Activated naive CD4-positive, alpha-beta T cell treated with anti-CD3 and anti-CD28 coated beads for 36 hours (primary cell): Measurements from ENCODE around the gene PLEKHH1. TPM values are rescaled to one million over a fixed set of nuclear protein-coding genes. Genes with fewer than 3 reads are reported as not detected.
A peak's percentile ranks its signal among the peaks of the same experiment; 100 is the strongest.

Experiments used
- CTCF ChIA-PET: fragments of 350-600 bp; sonication (Branson Sonifier 250); formaldehyde crosslinking; loops from one replicate; lab custom pipeline; 2021; ENCODE audit warnings: antibody characterized with exemption; lab: Charles Lee
- DNase-seq: peaks from one replicate; pipeline ENCODE4 v3.0.0-alpha.2; 2020
- H3K27ac Mint-ChIP-seq: one replicate; pipeline ENCODE4 v1.8.0; 2021; ENCODE audit warnings: mild to moderate bottlenecking, mixed read lengths
- H3K27me3 Mint-ChIP-seq: one replicate; pipeline ENCODE4 v1.8.0; 2021; ENCODE audit warnings: low read depth, mixed read lengths
- H3K36me3 Mint-ChIP-seq: one replicate; pipeline ENCODE4 v1.8.0; 2021; ENCODE audit warnings: low read depth, mixed read lengths
- H3K4me1 Mint-ChIP-seq: one replicate; pipeline ENCODE4 v1.8.0; 2021; ENCODE audit warnings: low read depth, mixed read lengths
- H3K4me3 Mint-ChIP-seq: one replicate; pipeline ENCODE4 v1.8.0; 2021; ENCODE audit warnings: mild to moderate bottlenecking, moderate library complexity, mixed read lengths
- H3K9me3 Mint-ChIP-seq: one replicate; pipeline ENCODE4 v1.8.0; 2021; ENCODE audit warnings: mixed read lengths
- intact Hi-C: fragments of 100-400 bp; cut with micrococcal nuclease; formaldehyde crosslinking; loops from one replicate; pipeline ENCODE4 v1.15.1; 2023
- total RNA-seq, 2 experiments: library from RNA; stranded (reverse); gene quantifications; one replicate each; pipeline ENCODE4 v1.2.3, GENCODE V29; 2021

PLEKHH1 gene
- total RNA-seq, 2 experiments from 2014 or later: 2.2 to 2.5 TPM

DNA sequence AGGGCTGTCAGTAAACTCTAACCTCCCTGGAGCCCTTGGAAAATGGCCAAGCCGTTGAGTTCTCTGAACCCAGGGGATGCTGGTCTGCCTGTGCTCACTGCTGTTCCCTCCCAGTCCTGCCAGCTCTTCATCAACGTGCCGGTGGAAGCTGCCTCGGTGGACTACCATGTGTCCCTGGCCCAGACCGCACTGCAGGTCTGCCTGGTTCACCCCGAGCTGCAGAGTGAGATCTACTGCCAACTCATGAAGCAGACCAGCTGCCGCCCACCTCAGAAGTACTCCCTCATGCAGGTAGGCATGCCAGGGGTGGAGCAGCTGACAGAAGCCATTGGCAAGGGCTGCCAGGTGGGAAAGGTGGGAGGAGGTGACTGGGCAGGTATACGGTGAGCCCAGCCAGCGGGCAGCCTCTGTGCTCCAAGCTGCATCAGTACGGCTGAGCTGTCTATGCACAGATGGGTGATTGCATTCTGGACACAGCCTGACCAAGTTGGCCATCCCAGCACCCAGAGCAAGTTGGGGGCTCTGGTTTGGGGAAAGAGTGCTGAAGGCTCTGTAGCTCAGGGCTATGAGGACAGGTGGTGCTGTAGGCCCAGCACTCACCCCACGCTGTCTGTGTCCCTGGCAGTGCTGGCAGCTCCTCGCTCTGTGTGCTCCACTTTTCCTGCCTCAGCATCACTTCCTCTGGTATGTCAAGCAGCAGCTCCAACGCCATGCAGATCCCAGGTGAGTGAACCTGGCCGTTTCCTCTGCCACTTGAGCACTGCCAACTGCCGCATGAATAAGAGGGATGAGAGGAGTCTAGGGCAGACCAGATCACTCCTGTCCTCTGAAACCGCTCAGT lies 45.0 kb downstream of the PLEKHH1 start:
- intact Hi-C loops: no loop called here
- CTCF ChIA-PET: interaction anchor here (0.7 to 3.7 kb wide), 5 partner anchors 10 to 151 kb away, joined by 3 to 19 read pairs (median 12); no protein-coding TSS in a partner anchor
- Mint-ChIP-seq H3K27ac (no peak overlapping the region), H3K4me3 (no peak overlapping the region), H3K9me3 (no peaks in the 10 kb centered on the region), H3K27me3 (no peaks in the 10 kb centered on the region), H3K4me1 (no peaks in the 10 kb centered on the region), H3K36me3 (no peaks in the 10 kb centered on the region)
- DNase-seq: no peak

GRCh38 chr14:67579040-67579439 lies 46.0 kb downstream of the PLEKHH1 start:
- Mint-ChIP-seq H3K9me3 (no peaks in the 10 kb centered on the region), H3K27me3 (no peaks in the 10 kb centered on the region), H3K4me1 (no peaks in the 10 kb centered on the region), H3K27ac (no peak overlapping the region), H3K4me3 (no peak overlapping the region), H3K36me3 (no peaks in the 10 kb centered on the region)
- CTCF ChIA-PET: interaction anchor here (0.7 to 3.7 kb wide), 2 partner anchors 125 to 152 kb away, joined by 3 to 12 read pairs; no protein-coding TSS in a partner anchor
- intact Hi-C loops: no loop called here
- no peak for DNase-seq

DNA sequence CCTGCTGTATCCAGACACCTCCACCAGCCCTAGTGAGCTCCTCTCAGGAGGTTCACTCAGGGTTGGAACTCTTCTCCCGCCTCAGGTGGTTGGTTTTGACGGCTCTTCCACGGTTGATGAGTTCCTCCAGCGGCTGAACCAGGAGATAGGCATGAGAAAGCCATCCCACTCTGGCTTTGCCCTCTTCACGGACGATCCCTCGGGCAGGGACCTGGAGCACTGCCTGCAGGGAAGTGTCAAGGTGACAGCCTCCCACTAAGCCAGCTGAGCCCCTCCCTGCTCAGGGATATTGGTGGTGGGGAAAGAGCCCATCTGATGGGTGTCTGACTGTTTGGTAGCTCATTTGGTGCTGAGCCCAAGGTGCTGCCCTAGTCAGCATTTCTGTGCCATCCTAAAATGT lies 46.5 kb downstream of the PLEKHH1 start:
- no peak for DNase-seq
- H3K36me3 Mint-ChIP-seq: no peaks in the 10 kb centered on the region
- no peak overlapping the region for H3K27ac Mint-ChIP-seq

GRCh38 chr14:67580336-67581171 lies 47.5 kb downstream of the PLEKHH1 start:
- no peaks in the 10 kb centered on the region for H3K9me3 Mint-ChIP-seq
- CTCF ChIA-PET: interaction anchor here (0.7 to 10.8 kb wide), 7 partner anchors 9 to 127 kb away, joined by 3 to 90 read pairs (median 7); partner anchors contain the start of gene RDH12
- H3K27ac Mint-ChIP-seq: no peak overlapping the region

More for the DNA sequence above, 46.5 kb downstream of the PLEKHH1 start:
- Mint-ChIP-seq H3K4me3 (no peak overlapping the region), H3K9me3 (no peaks in the 10 kb centered on the region), H3K4me1 (no peaks in the 10 kb centered on the region), H3K27me3 (no peaks in the 10 kb centered on the region)
- CTCF ChIA-PET: interaction anchor here (0.7 to 10.8 kb wide), 4 partner anchors 8 to 152 kb away, joined by 3 to 90 read pairs (median 18); partner anchors contain the start of gene RDH12
- intact Hi-C loops: no loop called here

GRCh38 chr14:67581643-67582042 lies 48.6 kb downstream of the PLEKHH1 start:
- no peaks in the 10 kb centered on the region for H3K27me3 Mint-ChIP-seq
- CTCF ChIA-PET: interaction anchor here (1.0 to 10.8 kb wide), 7 partner anchors 10 to 154 kb away, joined by 4 to 90 read pairs (median 7); partner anchors contain the start of gene RDH12
- H3K4me3 Mint-ChIP-seq: no peak overlapping the region

More at GRCh38 chr14:67580336-67581171, 47.5 kb downstream of the PLEKHH1 start:
- no peaks in the 10 kb centered on the region for H3K36me3 Mint-ChIP-seq
- intact Hi-C loops: no loop called here
- no peak for DNase-seq
- H3K27me3 Mint-ChIP-seq: no peaks in the 10 kb centered on the region
- no peaks in the 10 kb centered on the region for H3K4me1 Mint-ChIP-seq
- no peak overlapping the region for H3K4me3 Mint-ChIP-seq

GRCh38 chr14:67582061-67582460 lies 49.0 kb downstream of the PLEKHH1 start:
- H3K27ac Mint-ChIP-seq: no peak overlapping the region
- intact Hi-C loops: no loop called here

More at GRCh38 chr14:67581643-67582042, 48.6 kb downstream of the PLEKHH1 start:
- Mint-ChIP-seq H3K9me3 (no peaks in the 10 kb centered on the region), H3K27ac (no peak overlapping the region), H3K36me3 (no peaks in the 10 kb centered on the region), H3K4me1 (no peaks in the 10 kb centered on the region)
- no peak for DNase-seq
- intact Hi-C loops: no loop called here

DNA sequence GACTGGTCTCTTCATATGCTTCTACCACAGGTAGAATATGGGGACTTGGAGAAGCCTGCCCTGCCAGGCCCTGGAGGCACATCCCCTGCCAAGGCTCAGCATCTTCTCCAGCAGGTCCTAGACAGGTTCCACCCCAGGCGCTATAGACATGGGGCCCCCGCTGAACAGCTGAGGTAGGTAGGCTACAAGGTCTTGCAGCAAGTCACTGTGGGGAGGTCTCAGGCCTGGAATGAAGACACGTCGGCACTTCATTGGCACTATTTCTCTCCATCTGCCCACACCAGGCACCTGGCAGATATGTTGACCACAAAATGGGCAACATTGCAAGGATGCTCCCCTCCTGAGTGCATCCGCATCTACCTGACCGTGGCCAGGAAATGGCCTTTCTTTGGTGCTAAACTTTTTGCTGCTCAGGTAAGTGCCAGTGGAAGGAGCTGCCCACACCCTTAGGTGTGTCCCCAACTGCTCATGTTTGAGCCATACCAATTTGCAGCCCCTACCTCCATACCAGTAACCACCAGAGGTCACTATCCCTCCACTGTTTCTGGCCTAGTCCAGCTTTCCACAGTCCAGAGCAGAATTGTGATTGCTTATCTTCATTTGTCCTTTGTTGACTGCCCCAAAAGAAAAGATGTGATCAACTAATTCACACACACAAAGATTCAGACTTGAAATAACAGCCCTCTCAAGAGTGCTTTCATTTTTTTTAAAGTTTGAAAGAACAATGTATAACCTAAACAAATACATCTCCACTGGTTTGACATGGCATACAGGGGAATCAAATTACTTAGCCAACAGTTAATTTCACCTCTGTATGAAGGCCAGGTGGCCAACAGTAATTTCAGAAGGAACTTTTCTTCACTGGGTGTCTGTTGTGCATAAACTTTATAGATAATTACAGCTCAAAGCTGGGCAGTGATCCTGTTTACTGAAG lies 50.9 kb downstream of the PLEKHH1 start:
- H3K27me3 Mint-ChIP-seq: no peaks in the 10 kb centered on the region
- no peaks in the 10 kb centered on the region for H3K9me3 Mint-ChIP-seq
- no peaks in the 10 kb centered on the region for H3K4me1 Mint-ChIP-seq
- peak; percentile 61 for DNase-seq
- no peaks in the 10 kb centered on the region for H3K36me3 Mint-ChIP-seq
- H3K27ac Mint-ChIP-seq: no peak overlapping the region
- no peak overlapping the region for H3K4me3 Mint-ChIP-seq
- intact Hi-C loops: loop anchor here (1.0 kb wide), 3 partner anchors 35 to 120 kb away; partner anchors contain the start of gene ARG2
- CTCF ChIA-PET: interaction anchor here (0.6 to 10.8 kb wide), 23 partner anchors 9 to 1667 kb away, joined by 3 to 90 read pairs (median 5); partner anchors contain the start of genes RDH11 and RDH12

More at GRCh38 chr14:67582061-67582460, 49.0 kb downstream of the PLEKHH1 start:
- Mint-ChIP-seq H3K27me3 (no peaks in the 10 kb centered on the region), H3K36me3 (no peaks in the 10 kb centered on the region), H3K4me1 (no peaks in the 10 kb centered on the region), H3K9me3 (no peaks in the 10 kb centered on the region), H3K4me3 (no peak overlapping the region)
- CTCF ChIA-PET: interaction anchor here (0.6 to 10.8 kb wide), 7 partner anchors 11 to 154 kb away, joined by 4 to 90 read pairs (median 7); partner anchors contain the start of gene RDH12
- no peak for DNase-seq

DNA sequence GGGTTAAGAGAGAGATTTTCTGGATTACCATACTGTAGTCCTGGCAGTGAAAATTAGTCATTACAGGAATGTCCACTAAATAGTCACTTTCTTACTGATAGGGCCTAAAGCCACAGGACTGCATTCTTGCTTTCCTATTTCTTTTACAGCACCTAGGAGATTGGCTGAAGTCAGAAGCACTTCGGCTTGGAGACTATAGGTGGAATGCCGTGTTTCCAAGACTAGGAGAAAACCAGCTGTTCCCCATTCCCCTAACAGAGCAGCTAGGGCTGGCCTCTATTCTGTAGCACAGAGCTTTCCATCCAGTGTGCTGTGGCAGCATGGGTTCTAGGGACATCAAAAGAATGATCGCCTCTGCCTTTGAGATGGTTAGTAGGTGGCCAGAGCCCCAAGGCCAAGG lies 51.9 kb downstream of the PLEKHH1 start:
- DNase-seq: no peak
- no peak overlapping the region for H3K27ac Mint-ChIP-seq
- H3K36me3 Mint-ChIP-seq: peaks cover 2% of the 10 kb centered on the region
- H3K9me3 Mint-ChIP-seq: no peaks in the 10 kb centered on the region
- no peak overlapping the region for H3K4me3 Mint-ChIP-seq
- CTCF ChIA-PET: interaction anchor here (0.6 to 10.8 kb wide), 21 partner anchors 8 to 1668 kb away, joined by 3 to 90 read pairs (median 5); partner anchors contain the start of genes RDH11 and RDH12
- intact Hi-C loops: loop anchor here (1.0 kb wide), 3 partner anchors 34 to 119 kb away; partner anchors contain the start of gene ARG2
- no peaks in the 10 kb centered on the region for H3K4me1 Mint-ChIP-seq
- H3K27me3 Mint-ChIP-seq: no peaks in the 10 kb centered on the region

DNA sequence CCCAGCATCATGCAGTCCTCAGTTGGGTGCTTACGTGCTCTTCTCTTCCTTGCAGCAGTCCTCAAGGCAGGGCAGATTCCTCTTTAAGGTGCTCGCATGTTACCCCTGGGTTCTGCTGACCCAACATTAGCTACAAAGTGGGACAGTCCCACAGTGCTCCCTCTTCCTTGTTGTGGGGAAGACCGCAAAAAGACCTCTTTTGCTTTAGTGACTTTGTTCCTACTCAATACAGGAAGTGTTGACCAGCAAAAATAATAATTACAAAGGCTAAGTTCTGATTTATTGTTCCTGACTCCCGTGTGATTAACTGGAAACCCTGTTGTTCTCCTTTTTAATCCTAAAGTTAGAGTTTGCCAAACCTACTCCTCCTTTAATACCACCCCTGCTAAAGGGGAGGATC lies 53.3 kb downstream of the PLEKHH1 start:
- no peak overlapping the region for H3K4me3 Mint-ChIP-seq
- no peaks in the 10 kb centered on the region for H3K27me3 Mint-ChIP-seq
- CTCF ChIA-PET: interaction anchor here (1.1 to 10.8 kb wide), 7 partner anchors 13 to 159 kb away, joined by 3 to 90 read pairs (median 8); partner anchors contain the start of gene RDH12
- DNase-seq: no peak
- H3K27ac Mint-ChIP-seq: no peak overlapping the region
- peaks cover 4% of the 10 kb centered on the region for H3K36me3 Mint-ChIP-seq
- intact Hi-C loops: no loop called here
- no peaks in the 10 kb centered on the region for H3K4me1 Mint-ChIP-seq
- no peaks in the 10 kb centered on the region for H3K9me3 Mint-ChIP-seq

GRCh38 chr14:67589204-67589770 lies 56.2 kb downstream of the PLEKHH1 start:
- Mint-ChIP-seq H3K4me1 (no peaks in the 10 kb centered on the region), H3K4me3 (no peak overlapping the region), H3K27ac (no peak overlapping the region), H3K27me3 (no peaks in the 10 kb centered on the region), H3K36me3 (peaks cover 4% of the 10 kb centered on the region), H3K9me3 (no peaks in the 10 kb centered on the region)
- intact Hi-C loops: no loop called here
- no peak for DNase-seq
- CTCF ChIA-PET: interaction anchor here (0.5 to 10.8 kb wide), 5 partner anchors 18 to 1186 kb away, joined by 3 to 90 read pairs (median 4); partner anchors contain the start of gene RDH12
